C4-2B (cell line): ENCODE results near the gene LCNL1.

Source experiments
- H3K27ac ChIP-seq: fragments of 450-650 bp; 2 replicates; pipeline ENCODE4 v1.5.1; 2017
- CTCF ChIP-seq: fragments of 450-650 bp; conservative IDR thresholded peaks from 2 replicates; pipeline ENCODE4 v1.5.1; 2017; ENCODE audit warnings: mild to moderate bottlenecking
- ZFX ChIP-seq: fragments of 450-650 bp; IDR thresholded peaks from 2 replicates; pipeline ENCODE4 v1.6.1; 2017

Gene LCNL1

GRCh38 chr9:136939996-136940525 is 42.7 kb upstream of the LCNL1 start:
- no peak for TF ChIP-seq CTCF
- TF ChIP-seq ZFX: no peak
- H3K27ac ChIP-seq: no peak overlapping the region

- TF ChIP-seq ZFX (no peak), CTCF (no peak)
- no peak overlapping the region for H3K27ac ChIP-seq
These were observed 42.1 kb upstream of the LCNL1 start for GRCh38 chr9:136940526-136941230.

GRCh38 chr9:136941231-136942111 is 41.3 kb upstream of the LCNL1 start:
- TF ChIP-seq ZFX (no peak), CTCF (no peak)
- no peak overlapping the region for H3K27ac ChIP-seq

GRCh38 chr9:136942112-136942880 is 40.5 kb upstream of the LCNL1 start:
- peak overlapping the region; percentile 94; the same call in 1 of the 2 replicates for H3K27ac ChIP-seq
- no peak for TF ChIP-seq ZFX
- no peak for TF ChIP-seq CTCF

GRCh38 chr9:136942881-136943230 is 39.9 kb upstream of the LCNL1 start:
- TF ChIP-seq CTCF (no peak), ZFX (no peak)

GRCh38 chr9:136943291-136944211 is 39.2 kb upstream of the LCNL1 start:
- H3K27ac ChIP-seq: peak overlapping the region; percentile 94
- no peak for TF ChIP-seq CTCF
- no peak for TF ChIP-seq ZFX

More at GRCh38 chr9:136942881-136943230, 39.9 kb upstream of the LCNL1 start:
- peak overlapping the region; percentile 94 for H3K27ac ChIP-seq
